ENCODE data around the gene JPH4. TPM values are rescaled to one million over a fixed set of nuclear protein-coding genes. Genes with fewer than 3 reads are reported as not detected.
A peak's percentile ranks its signal among the peaks of the same experiment; 100 is the strongest.
"Not testable (repeated sequence)": the region's sequence is repeated elsewhere in the genome, so short reads cannot be mapped to it uniquely, and the experiment has no call there.

Gene JPH4
- total and polyA plus RNA-seq, 2 donors (not counting 3 experiments of a cell fraction or from before 2014, with no cell fraction given), result 0.06 TPM; not detected in 1

GRCh38 chr14:23588884-23589598 lies 10.5 kb upstream of the JPH4 start:
- no peaks in the 10 kb centered on the region for H3K79me2 ChIP-seq (ENCODE audit: control insufficient read depth, insufficient read depth, low read length)
- H3K9me1 ChIP-seq (replicated peaks; ENCODE audit: control insufficient read depth, extremely low read depth, insufficient read depth, low read length), result no peaks in the 10 kb centered on the region
- H3K27ac ChIP-seq (ENCODE audit: insufficient read depth, low read depth, low read length), result no peak overlapping the region
- no peaks in the 10 kb centered on the region for H3K9me3 ChIP-seq (replicated peaks; ENCODE audit: control insufficient read depth, insufficient read depth, low read length)
- no peak overlapping the region for H3K4me3 ChIP-seq (replicated peaks in 1 of 3; ENCODE audit: insufficient read depth in 1 of 3, low read depth in 1 of 3, low read length in 3 of 3)
- FAIRE-seq, result peak; percentile 76
- peak overlapping the region; percentile 31 for H2AFZ ChIP-seq (ENCODE audit: low read depth, low read length)
- H3K27me3 ChIP-seq (ENCODE audit: control insufficient read depth in 2 of 2, insufficient read depth in 2 of 2, low read length in 2 of 2), result no peaks in the 10 kb centered on the region
- POLR2A ChIA-PET, result no interaction called here
- peak; percentile 87 for DNase-seq (ENCODE audit: low read depth, low spot score)
- CTCF ChIA-PET, result interaction anchor here (0.6 to 2.3 kb wide), 26 partner anchors 9 to 342 kb away, joined by 3 to 95 read pairs (median 4); partner anchors contain the start of genes DHRS2, JPH4 and ZFHX2
- no TSS peak for BruUV-seq (replicated peaks)
- H4K20me1 ChIP-seq (replicated peaks; ENCODE audit: control insufficient read depth, extremely low read depth, insufficient read depth, low read length), result no peaks in the 10 kb centered on the region
- H3K9ac ChIP-seq (replicated peaks; ENCODE audit: extremely low read depth, insufficient read depth, low read length), result no peak overlapping the region
- no peak overlapping the region for H3K4me2 ChIP-seq (ENCODE audit: insufficient read depth, low read length)
- H3K36me3 ChIP-seq (ENCODE audit: control insufficient read depth in 2 of 2, extremely low read depth in 1 of 2, insufficient read depth in 2 of 2, low read length in 2 of 2), result no peaks in the 10 kb centered on the region
- dilution Hi-C loops (cut with MboI; ENCODE audit: extremely low pct_ligation_motif_present, low sequenced_read_pairs) (no loop called here), intact Hi-C loops (cut with micrococcal nuclease) (loop anchor here (1.0 to 2.0 kb wide), 3 partner anchors 44 to 340 kb away; no protein-coding TSS in a partner anchor)
- TF ChIP-seq POLR2AphosphoS5 (IDR thresholded peaks at IDR 0.05; ENCODE audit: insufficient read depth, low read depth, low read length) (peak; percentile 15), GATA2 (IDR thresholded peaks at IDR 0.05; ENCODE audit: insufficient read depth, insufficient read length, low read depth, low read length) (peak; percentile 72), MAX (IDR thresholded peaks at IDR 0.05; ENCODE audit: insufficient read depth, insufficient read length) (no peak), CTCF (IDR thresholded peaks at IDR 0.05; ENCODE audit: extremely low read depth in 1 of 2, insufficient read depth in 1 of 2, low read depth in 1 of 2, low read length in 2 of 2) (peak; percentile 76 to 90), POLR2A (IDR thresholded peaks at IDR 0.05; ENCODE audit: low read depth, low read length) (no peak)
- peaks cover 5% of the 10 kb centered on the region for H3K4me1 ChIP-seq (ENCODE audit: control insufficient read depth, extremely low read depth, insufficient read depth, low read length)

GRCh38 chr14:23584527-23585203 lies 6.1 kb upstream of the JPH4 start:
- H3K9me1 ChIP-seq (replicated peaks; ENCODE audit: control insufficient read depth, extremely low read depth, insufficient read depth, low read length); FAIRE-seq; H4K20me1 ChIP-seq (replicated peaks; ENCODE audit: control insufficient read depth, extremely low read depth, insufficient read depth, low read length); H3K4me3 ChIP-seq (replicated peaks in 1 of 3; ENCODE audit: insufficient read depth in 1 of 3, low read depth in 1 of 3, low read length in 3 of 3); POLR2A ChIA-PET; H3K27ac ChIP-seq (ENCODE audit: insufficient read depth, low read depth, low read length); H2AFZ ChIP-seq (ENCODE audit: low read depth, low read length); BruUV-seq (replicated peaks); H3K9ac ChIP-seq (replicated peaks; ENCODE audit: extremely low read depth, insufficient read depth, low read length); H3K4me1 ChIP-seq (ENCODE audit: control insufficient read depth, extremely low read depth, insufficient read depth, low read length); DNase-seq (ENCODE audit: low read depth, low spot score); H3K4me2 ChIP-seq (ENCODE audit: insufficient read depth, low read length); H3K79me2 ChIP-seq (ENCODE audit: control insufficient read depth, insufficient read depth, low read length); H3K36me3 ChIP-seq (ENCODE audit: control insufficient read depth in 2 of 2, extremely low read depth in 1 of 2, insufficient read depth in 2 of 2, low read length in 2 of 2); dilution Hi-C loops (cut with MboI; ENCODE audit: extremely low pct_ligation_motif_present, low sequenced_read_pairs); H3K9me3 ChIP-seq (replicated peaks; ENCODE audit: control insufficient read depth, insufficient read depth, low read length); H3K27me3 ChIP-seq (ENCODE audit: control insufficient read depth in 2 of 2, insufficient read depth in 2 of 2, low read length in 2 of 2); intact Hi-C loops (cut with micrococcal nuclease): not testable (repeated sequence)
- CTCF ChIA-PET, result interaction anchor here (0.9 kb wide), 1 partner anchor 81 kb away, joined by 3 read pairs; no protein-coding TSS in a partner anchor

- H3K9me3 ChIP-seq (replicated peaks; ENCODE audit: control insufficient read depth, insufficient read depth, low read length); H3K79me2 ChIP-seq (ENCODE audit: control insufficient read depth, insufficient read depth, low read length); H3K27me3 ChIP-seq (ENCODE audit: control insufficient read depth in 2 of 2, insufficient read depth in 2 of 2, low read length in 2 of 2); H3K4me2 ChIP-seq (ENCODE audit: insufficient read depth, low read length); BruUV-seq (replicated peaks); H4K20me1 ChIP-seq (replicated peaks; ENCODE audit: control insufficient read depth, extremely low read depth, insufficient read depth, low read length); H2AFZ ChIP-seq (ENCODE audit: low read depth, low read length); H3K9me1 ChIP-seq (replicated peaks; ENCODE audit: control insufficient read depth, extremely low read depth, insufficient read depth, low read length); H3K36me3 ChIP-seq (ENCODE audit: control insufficient read depth in 2 of 2, extremely low read depth in 1 of 2, insufficient read depth in 2 of 2, low read length in 2 of 2); dilution Hi-C loops (cut with MboI; ENCODE audit: extremely low pct_ligation_motif_present, low sequenced_read_pairs); H3K4me1 ChIP-seq (ENCODE audit: control insufficient read depth, extremely low read depth, insufficient read depth, low read length); DNase-seq (ENCODE audit: low read depth, low spot score); H3K27ac ChIP-seq (ENCODE audit: insufficient read depth, low read depth, low read length); H3K9ac ChIP-seq (replicated peaks; ENCODE audit: extremely low read depth, insufficient read depth, low read length); FAIRE-seq; H3K4me3 ChIP-seq (replicated peaks in 1 of 3; ENCODE audit: insufficient read depth in 1 of 3, low read depth in 1 of 3, low read length in 3 of 3); POLR2A ChIA-PET; intact Hi-C loops (cut with micrococcal nuclease): not testable (repeated sequence)
- CTCF ChIA-PET, result interaction anchor here (0.9 kb wide), 1 partner anchor 82 kb away, joined by 3 read pairs; no protein-coding TSS in a partner anchor
These were observed 5.4 kb upstream of the JPH4 start for GRCh38 chr14:23583761-23584526.
